Gastrocnemius medialis (tissue), 4 donors: ENCODE results near the gene GPI.

ENCODE experiments used
- POLR2A ChIP-seq, 2 donors: fragments of 450-650 bp; IDR thresholded peaks; one replicate each; pipeline ENCODE4 v1.6.1; 2017; ENCODE audit warnings: antibody characterized with exemption in 2 of 2, mild to moderate bottlenecking in 2 of 2, moderate library complexity in 2 of 2
- TF ChIP-seq, protein P1 (sequence below), 5 experiments: fragments of 450-650 bp in 3 of 5; fragments of 200-600 bp in 2 of 5; sonication (generic) in 2 of 5; IDR thresholded peaks in 4 of 5; conservative IDR thresholded peaks in 1 of 5; 1 replicate in 4 of 5; 2 replicates in 1 of 5; pipeline ENCODE4 v1.5.1; 2016 to 2019; ENCODE audit warnings: antibody characterized with exemption in 5 of 5, mild to moderate bottlenecking in 3 of 5, moderate library complexity in 3 of 5

- TF ChIP-seq, protein P1, sequence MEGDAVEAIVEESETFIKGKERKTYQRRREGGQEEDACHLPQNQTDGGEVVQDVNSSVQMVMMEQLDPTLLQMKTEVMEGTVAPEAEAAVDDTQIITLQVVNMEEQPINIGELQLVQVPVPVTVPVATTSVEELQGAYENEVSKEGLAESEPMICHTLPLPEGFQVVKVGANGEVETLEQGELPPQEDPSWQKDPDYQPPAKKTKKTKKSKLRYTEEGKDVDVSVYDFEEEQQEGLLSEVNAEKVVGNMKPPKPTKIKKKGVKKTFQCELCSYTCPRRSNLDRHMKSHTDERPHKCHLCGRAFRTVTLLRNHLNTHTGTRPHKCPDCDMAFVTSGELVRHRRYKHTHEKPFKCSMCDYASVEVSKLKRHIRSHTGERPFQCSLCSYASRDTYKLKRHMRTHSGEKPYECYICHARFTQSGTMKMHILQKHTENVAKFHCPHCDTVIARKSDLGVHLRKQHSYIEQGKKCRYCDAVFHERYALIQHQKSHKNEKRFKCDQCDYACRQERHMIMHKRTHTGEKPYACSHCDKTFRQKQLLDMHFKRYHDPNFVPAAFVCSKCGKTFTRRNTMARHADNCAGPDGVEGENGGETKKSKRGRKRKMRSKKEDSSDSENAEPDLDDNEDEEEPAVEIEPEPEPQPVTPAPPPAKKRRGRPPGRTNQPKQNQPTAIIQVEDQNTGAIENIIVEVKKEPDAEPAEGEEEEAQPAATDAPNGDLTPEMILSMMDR (IDR thresholded peaks at IDR 0.05 in 4 of 5, conservative IDR thresholded peaks at IDR 0.05 in 1 of 5): no peak
- no peak for TF ChIP-seq POLR2A (IDR thresholded peaks at IDR 0.05)
Observed at GRCh38 chr19:34368338-34368737, 3.3 kb downstream of the GPI start.
